M059J (cell line): ENCODE results near the gene FAM187B. TPM values are rescaled to one million over a fixed set of nuclear protein-coding genes. Genes with fewer than 3 reads are reported as not detected.
"Not testable (repeated sequence)": the region's sequence is repeated elsewhere in the genome, so short reads cannot be mapped to it uniquely, and the experiment has no call there.

ENCODE experiments used
- DNase-seq: peaks from one replicate; pipeline ENCODE4 v3.0.0-alpha.2; 2012; ENCODE audit warnings: low read depth
- total RNA-seq: library from RNA; depleted of rRNA; stranded (reverse); fragments of >200 nt; shearing (Covaris generic); gene quantifications from 2 replicates; pipeline ENCODE4 v1.2.3, GENCODE V29; 2014

Gene FAM187B
- total RNA-seq, 1 experiment from 2014 or later = not detected

- peak; percentile 90 for DNase-seq
Observed at GRCh38 chr19:35213663-35214632, 14.6 kb downstream of the FAM187B start.

DNA sequence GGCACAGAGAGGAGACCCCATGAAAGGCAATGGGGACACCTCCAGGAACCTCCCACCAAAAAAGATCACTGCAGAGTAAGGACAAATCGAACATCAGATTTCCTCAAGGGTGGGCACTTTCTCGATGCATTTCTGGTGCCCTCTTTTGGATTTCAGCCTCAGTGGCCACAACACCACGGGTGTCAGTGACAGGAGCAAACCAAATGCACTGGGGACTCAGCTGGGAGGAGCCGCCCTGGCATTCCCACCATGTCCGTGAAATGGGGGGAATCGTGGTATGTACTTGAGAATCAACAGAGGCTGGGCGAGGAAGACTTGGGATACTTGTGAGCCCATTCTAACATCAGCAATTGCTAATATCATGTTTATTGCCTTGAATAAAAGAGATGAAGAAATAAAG lies 16.3 kb downstream of the FAM187B start:
- DNase-seq = no peak

DNA sequence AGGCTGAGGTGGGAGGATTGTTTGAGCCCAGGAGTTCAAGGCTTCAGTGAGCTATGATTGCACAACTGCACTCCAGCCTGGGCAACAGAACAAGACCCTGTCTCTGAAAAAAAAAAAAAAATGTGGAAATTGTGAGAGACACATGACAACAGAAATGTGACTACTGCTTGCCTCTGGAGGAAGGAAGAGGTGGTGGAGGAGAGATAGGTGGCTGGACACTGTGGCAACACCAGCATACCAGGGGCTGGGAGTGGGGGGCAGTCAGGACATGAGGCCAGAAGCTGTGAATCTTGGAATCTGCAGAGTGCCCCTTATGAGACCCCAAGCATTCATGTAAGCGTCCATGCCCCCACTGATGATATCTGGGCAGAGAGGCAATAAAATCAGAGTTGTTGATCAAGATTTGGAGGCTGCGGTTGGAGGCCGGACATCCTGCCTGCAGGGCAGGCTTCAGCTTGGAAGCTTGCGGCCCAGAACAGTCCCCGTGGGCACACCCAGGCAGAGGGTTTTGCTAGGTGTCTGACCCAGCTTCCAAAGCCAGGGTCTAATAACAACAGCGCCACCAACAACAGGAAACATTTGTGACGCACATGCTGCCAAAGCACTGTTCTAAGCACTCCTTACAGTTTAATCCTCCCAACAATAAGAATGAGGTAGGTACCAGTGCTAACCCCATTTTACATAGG lies 16.9 kb downstream of the FAM187B start:
- DNase-seq = no peak

DNA sequence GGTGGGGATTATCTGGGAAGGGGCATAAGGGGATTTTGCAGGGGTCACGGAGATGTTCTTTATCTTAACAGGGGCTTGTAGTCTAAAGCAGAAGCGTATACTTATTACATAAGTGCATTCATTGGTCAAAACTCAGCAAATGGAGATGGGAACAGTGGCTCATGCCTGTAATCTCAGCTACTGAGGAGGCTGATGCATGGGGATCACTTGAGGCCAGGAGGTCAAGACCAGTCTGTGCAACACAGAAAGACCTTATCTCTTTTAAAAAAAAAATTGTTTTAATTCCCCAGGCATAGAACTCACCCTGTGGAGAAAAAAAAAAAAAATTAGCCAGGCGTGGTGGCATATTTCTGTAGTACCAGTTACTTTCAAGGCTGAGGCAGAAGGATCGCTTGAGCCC lies 18.9 kb downstream of the FAM187B start:
- DNase-seq = no peak

DNA sequence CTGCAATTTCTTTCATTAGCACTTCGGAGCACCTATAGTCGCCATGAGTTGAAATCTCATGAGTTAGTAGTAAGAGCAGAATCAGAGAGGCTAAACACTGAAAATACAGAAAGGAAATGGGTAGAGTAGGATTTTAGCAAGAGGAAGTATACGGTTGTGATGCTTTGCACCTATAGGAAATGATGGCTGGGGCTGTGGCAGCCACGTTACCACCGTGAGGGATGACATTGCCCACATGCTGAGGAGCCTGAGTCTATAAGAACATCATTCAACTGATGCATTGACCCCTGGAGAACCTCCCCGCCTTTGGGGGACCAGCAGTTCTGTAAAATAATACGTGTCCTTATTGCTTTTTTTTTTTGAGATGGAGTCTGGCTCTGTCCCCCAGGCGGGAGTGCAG lies 20.4 kb downstream of the FAM187B start:
- no peak for DNase-seq

- DNase-seq = peak; percentile 38
Observed at GRCh38 chr19:35207391-35207871, 21.1 kb downstream of the FAM187B start.

DNA sequence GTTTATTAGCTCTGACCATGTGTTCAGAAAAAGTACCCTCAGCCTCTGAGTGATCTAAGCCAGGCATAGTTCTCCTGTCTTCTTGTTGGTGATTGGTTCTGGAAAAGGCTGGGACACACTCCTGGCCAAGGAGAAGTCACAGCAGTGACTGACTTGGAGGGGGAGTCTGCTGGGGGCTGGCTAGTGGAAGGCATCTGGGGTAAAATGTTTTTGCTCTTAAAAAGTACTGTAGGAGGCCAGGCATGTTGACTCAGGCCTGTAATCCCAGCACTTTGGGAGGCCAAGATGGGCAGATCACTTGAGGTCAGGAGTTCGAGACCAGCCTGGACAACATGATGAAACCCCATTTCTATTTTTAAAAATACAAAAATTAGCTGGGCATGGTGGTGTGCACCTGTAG lies 21.7 kb downstream of the FAM187B start:
- no peak for DNase-seq

GRCh38 chr19:35206379-35206778 lies 22.2 kb downstream of the FAM187B start:
- no peak for DNase-seq

DNA sequence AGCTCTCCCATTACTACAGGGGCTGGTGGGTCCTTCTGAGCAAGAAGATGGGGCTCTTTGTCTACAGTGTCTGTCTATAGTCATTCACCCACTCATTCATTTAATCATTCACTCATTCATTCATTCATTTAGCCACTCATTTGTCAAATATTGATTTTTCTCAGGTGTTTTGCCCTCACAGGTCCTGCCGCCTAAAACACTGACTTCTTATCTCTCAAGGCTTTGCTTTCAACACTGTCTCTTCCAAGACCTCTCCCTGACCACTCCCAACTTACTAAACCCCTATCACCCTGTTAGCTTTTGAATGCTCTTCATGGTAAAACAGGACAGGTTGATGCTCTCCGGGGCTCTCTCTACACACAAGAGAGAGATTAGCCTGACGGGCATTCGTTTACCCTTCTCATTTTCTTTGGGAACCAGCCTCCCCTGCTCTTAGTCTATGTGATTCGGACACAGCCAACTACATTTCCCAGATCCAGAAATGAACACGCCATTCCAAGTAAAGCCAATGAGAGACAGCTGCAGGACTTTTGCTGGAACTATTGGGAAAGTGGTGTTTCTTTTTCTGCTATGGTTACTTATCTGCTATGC lies 22.7 kb downstream of the FAM187B start:
- no peak for DNase-seq

DNA sequence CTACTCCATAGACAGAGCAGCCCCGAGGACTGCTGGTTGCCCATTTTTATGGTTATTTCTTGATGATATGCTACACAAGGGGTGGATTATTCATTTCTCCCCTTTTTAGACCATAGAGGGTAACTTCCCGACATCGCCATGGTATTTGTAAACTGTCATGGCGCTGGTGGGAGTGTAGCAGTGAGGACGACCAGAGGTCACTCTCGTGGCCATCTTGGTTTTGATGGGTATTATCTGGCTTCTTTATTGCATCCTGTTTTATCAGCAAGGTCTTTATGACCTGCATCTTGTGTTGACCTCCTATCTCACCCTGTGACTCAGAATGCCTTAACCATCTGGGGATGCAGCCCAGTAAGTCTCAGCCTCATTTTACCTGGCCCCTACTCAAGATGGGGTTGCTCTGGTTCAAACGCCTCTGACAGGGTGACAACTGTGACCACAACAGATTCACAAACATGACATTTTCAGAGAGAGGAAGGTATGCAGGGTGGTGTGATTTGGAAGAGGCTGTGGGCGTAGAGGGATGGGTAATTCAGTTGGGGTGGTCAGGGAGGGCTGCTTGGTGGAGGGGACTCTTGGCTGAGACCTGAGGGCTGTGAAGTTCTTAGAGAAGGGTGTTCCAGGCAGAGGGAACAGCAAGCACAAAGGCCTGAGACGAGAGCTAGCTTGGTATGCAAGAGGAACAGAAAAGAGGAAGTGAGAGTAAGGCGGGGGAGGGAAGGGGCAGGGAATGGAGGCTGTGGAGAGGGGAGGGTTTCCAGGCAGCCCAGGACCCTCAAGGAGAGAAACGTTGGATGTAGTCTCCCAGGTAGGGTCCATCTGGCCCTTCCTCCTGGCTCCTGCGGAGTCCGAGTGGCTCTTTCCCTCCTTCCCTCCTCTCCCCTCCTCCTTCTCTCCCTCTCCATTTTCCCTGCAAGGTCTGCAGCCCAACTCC lies 23.5 kb downstream of the FAM187B start:
- DNase-seq = no peak

DNA sequence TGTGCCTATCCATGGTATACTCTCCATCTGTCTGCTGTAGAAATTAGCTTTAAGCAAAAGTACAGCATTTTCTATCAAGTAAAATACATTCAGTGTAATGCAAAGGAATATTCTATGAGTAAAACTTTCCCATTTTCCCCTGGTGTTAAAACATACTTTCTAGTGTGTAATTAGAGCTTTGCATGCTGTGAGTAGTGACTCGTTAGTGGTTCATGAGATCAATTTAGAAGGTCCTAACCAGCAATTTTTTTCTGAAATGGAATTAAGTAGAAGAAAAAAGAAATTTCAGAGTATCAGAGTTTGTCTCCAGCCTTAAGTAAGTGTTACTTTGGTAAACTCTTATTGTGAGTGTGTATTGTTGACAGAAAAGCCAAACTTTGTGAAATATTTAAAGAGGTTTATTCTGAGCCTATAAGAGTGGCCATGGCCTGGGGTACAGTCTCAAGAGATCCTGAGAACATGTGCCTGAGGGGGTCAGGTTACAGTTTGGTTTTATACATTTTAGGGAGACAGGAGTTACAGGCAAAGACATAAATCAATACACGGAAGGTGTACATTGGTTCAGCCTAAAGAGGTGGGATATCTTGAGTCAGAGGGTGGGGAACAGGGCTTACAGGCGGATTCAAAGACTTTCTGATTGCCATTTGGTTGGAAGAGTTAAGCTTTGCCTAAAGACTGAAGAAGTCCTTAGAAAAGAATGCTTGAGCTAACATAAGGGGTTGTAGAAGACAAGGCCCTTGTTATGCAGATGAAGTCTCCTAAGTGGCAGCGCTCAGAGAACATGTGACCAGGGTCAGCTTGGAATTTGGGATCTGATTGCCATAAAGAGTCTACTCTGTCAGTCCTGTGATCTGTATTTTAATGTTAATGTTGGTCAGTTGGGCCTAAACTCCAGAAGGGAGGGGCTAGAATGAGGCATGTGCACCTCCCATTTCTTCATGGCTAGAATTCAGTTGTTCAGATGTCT lies 25.5 kb downstream of the FAM187B start:
- DNase-seq = no peak

- no peak for DNase-seq
Observed at GRCh38 chr19:35199481-35199880, 29.1 kb downstream of the FAM187B start.

GRCh38 chr19:35196861-35197260 lies 31.7 kb downstream of the FAM187B start:
- DNase-seq = not testable (repeated sequence)

DNA sequence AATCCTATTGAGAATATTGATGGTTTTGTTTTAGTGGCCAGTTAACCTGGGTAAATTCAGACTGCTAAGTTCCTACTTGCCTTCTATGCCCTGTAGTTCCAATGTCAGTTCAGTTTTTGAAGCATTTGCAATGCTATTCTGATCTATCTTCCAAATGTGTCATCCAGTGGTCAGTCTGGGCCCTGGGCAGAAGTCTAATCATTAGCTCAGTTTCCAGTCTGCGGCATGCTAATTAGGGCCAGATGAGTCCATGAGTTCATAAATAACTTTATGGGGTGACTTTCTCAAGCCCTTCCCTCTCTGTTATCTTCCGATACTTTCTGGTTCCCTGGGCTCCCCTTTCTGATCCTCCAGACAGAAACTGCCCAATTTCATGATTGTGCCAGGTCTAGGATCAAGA lies 32.7 kb downstream of the FAM187B start:
- DNase-seq = no peak

DNA sequence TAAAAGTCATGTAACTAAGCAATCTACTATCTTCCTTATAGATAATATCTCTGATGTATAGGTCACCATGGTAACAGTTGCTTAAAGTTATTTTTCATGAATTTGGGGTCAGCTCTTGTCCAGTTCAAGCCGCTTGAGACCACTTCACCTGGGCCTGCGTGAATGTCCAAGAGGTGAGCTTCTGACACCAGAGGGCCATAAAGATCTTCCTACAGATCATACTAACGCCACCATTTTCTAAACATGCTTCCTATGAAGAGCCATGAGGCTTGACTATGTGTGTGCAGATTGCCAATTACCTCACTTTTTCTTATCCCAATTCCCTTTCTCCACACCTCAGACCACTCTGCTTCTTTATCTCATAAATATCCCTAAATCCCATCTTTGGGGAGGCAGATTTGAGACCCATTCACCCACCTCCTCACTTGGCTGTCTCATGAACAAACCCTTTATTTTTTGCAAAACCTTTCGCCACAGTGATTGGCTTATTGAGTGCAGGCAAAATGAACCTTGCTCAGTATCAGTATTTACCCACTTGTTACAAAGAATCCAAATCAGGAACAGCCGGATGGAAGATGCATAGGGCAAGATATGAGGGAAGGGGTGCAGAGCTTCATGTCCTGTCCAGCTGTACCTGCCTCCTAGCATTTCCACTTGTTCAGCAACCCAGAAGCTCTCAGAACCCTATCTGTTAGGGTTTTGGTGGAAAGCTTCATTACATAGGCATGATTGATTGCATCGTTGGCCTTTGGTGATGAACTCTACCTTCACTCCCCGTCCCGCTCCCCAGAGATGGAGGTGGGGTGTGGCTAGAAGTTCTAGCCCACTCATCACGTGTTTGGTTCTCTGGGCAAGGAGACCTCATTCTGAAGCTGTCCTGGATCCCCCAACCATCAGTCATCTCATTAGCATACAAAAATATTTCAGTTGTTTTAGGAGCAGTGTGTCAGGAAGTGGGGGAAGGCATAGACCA lies 34.2 kb downstream of the FAM187B start:
- no peak for DNase-seq

GRCh38 chr19:35184884-35185283 lies 43.7 kb downstream of the FAM187B start:
- no peak for DNase-seq

DNA sequence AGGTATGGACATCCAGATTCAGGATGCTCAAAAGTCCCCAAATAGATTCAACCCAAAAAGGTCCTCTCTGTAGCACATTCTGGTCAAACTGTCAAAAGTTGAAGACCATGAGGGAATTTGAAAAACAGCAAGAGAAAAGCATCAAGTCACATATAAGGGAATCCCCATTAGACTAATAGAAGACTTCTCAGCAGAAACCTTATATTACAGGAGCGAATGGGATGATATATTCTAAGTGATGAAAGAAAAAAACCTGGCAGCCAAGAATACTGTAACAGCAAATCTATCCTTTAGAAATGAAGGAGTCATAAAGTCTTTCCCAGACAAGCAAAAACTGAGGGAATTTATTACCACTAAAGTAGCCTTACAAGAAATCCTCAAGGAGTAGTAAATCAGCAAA lies 44.3 kb downstream of the FAM187B start:
- DNase-seq = no peak

GRCh38 chr19:35181387-35181786 lies 47.2 kb downstream of the FAM187B start:
- no peak for DNase-seq

- no peak for DNase-seq
Observed at GRCh38 chr19:35179830-35180229, 48.7 kb downstream of the FAM187B start.
